Uterus (tissue), 2 donors: ENCODE data around the gene CCDC170.

Experiments
- POLR2A ChIP-seq, 2 donors: fragments of 450-650 bp; IDR thresholded peaks; one replicate each; pipeline ENCODE4 v1.6.1; 2016; ENCODE audit warnings: antibody characterized with exemption in 2 of 2, mild to moderate bottlenecking in 1 of 2, moderate library complexity in 1 of 2
- TF ChIP-seq, protein P1 (sequence below), 4 experiments: fragments of 200-600 bp in 2 of 4; fragments of 450-650 bp in 2 of 4; sonication (generic) in 2 of 4; IDR thresholded peaks; one replicate each; pipeline ENCODE4 v1.5.1; 2016 to 2019; ENCODE audit warnings: antibody characterized with exemption in 4 of 4, mild to moderate bottlenecking in 2 of 4, moderate library complexity in 1 of 4

DNA sequence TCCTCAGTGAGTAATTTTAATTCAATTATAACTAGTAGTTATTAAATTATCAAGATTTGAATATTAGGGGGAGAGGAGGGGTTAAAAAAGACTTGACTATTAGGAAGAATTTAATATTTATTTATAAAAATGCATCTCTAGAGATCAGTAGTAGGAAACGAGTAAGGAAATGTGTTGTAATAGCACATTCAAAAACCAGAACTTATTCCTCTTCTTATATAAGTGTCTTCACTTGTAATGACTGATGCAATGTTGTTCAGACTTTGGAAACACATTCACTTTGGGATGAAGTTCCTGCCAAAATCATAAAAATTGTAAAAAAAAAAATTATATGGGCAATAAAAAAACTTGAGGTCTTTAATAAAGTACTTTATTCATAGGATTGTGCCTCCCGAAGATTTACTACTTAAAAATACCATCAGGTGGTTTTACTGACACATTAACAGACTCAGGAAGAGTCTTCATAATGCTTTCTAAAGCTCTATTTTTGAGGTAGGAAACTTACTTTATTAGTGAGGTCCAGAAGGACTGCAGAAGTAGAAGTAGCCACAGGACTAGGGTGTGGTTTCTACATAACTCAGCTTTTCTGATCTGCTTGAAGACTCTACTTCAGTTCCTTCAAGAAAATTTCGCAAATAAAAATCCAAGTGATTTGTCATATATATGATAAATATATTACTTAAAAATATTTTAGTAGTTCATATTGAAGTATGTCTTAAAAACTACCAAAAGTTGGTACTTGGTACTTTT lies 59.8 kb downstream of the CCDC170 start:
- no peak for TF ChIP-seq POLR2A (IDR thresholded peaks at IDR 0.05)
- TF ChIP-seq, protein P1, sequence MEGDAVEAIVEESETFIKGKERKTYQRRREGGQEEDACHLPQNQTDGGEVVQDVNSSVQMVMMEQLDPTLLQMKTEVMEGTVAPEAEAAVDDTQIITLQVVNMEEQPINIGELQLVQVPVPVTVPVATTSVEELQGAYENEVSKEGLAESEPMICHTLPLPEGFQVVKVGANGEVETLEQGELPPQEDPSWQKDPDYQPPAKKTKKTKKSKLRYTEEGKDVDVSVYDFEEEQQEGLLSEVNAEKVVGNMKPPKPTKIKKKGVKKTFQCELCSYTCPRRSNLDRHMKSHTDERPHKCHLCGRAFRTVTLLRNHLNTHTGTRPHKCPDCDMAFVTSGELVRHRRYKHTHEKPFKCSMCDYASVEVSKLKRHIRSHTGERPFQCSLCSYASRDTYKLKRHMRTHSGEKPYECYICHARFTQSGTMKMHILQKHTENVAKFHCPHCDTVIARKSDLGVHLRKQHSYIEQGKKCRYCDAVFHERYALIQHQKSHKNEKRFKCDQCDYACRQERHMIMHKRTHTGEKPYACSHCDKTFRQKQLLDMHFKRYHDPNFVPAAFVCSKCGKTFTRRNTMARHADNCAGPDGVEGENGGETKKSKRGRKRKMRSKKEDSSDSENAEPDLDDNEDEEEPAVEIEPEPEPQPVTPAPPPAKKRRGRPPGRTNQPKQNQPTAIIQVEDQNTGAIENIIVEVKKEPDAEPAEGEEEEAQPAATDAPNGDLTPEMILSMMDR (IDR thresholded peaks at IDR 0.05), result no peak
